RWPE1 (cell line): ENCODE data around the gene KLHL20.
"Not testable (repeated sequence)": the region's sequence is repeated elsewhere in the genome, so short reads cannot be mapped to it uniquely, and the experiment has no call there.

Experiments
- CTCF ChIA-PET: fragments of 350-600 bp; sonication (Branson Sonifier 250); formaldehyde crosslinking; extraction: SDS; loops from one replicate; lab custom pipeline; 2021; lab: Yijun Ruan, JAX
- POLR2A ChIA-PET: fragments of 400-600 bp; formaldehyde crosslinking; extraction: SDS; loops from one replicate; lab custom pipeline; 2020; ENCODE audit warnings: antibody characterized with exemption; ENCODE audit not compliant: low non-redundant PET; lab: Yijun Ruan, JAX
- DNase-seq: peaks from one replicate; pipeline ENCODE4 v3.0.0; 2012; ENCODE audit warnings: low spot score
- H3K27ac ChIP-seq: fragments of 450-650 bp; 2 replicates; pipeline ENCODE4 v1.5.1; 2017
- CTCF ChIP-seq: fragments of 450-650 bp; conservative IDR thresholded peaks from 2 replicates; pipeline ENCODE4 v1.5.1; 2017; ENCODE audit warnings: low read depth, mild to moderate bottlenecking

Gene KLHL20

GRCh38 chr1:173768827-173769226 lies 54.0 kb downstream of the KLHL20 start:
- POLR2A ChIA-PET: no interaction called here

GRCh38 chr1:173770330-173770729 lies 55.5 kb downstream of the KLHL20 start:
- DNase-seq, H3K27ac ChIP-seq, POLR2A ChIA-PET, CTCF ChIA-PET: not testable (repeated sequence)

More at GRCh38 chr1:173768827-173769226, 54.0 kb downstream of the KLHL20 start:
- no peak for DNase-seq
- CTCF ChIA-PET: no interaction called here
- no peak overlapping the region for H3K27ac ChIP-seq
- no peak for TF ChIP-seq CTCF

- POLR2A ChIA-PET: no interaction called here
Measured at GRCh38 chr1:173771560-173771959, 56.8 kb downstream of the KLHL20 start.

GRCh38 chr1:173775578-173776226 lies 60.9 kb downstream of the KLHL20 start:
- DNase-seq: no peak
- H3K27ac ChIP-seq: no peak overlapping the region
- ChIA-PET POLR2A (no interaction called here), CTCF (no interaction called here)
- TF ChIP-seq CTCF: no peak

More at GRCh38 chr1:173771560-173771959, 56.8 kb downstream of the KLHL20 start:
- CTCF ChIA-PET: interaction anchor here (0.6 kb wide), 1 partner anchor 256 kb away, joined by 8 read pairs; no protein-coding TSS in a partner anchor
- no peak overlapping the region for H3K27ac ChIP-seq
- no peak for DNase-seq
- TF ChIP-seq CTCF: no peak

GRCh38 chr1:173779936-173780335 lies 65.2 kb downstream of the KLHL20 start:
- POLR2A ChIA-PET: no interaction called here
- H3K27ac ChIP-seq: no peak overlapping the region
- no peak for DNase-seq
- no peak for TF ChIP-seq CTCF
- CTCF ChIA-PET: interaction anchor here (0.5 kb wide), 1 partner anchor 806 kb away, joined by 5 read pairs; no protein-coding TSS in a partner anchor

GRCh38 chr1:173784997-173785396 lies 70.2 kb downstream of the KLHL20 start:
- CTCF ChIA-PET: no interaction called here
- H3K27ac ChIP-seq: no peak overlapping the region
- no peak for DNase-seq
- TF ChIP-seq CTCF: no peak
- POLR2A ChIA-PET: no interaction called here

- CTCF ChIA-PET: interaction anchor here (0.7 kb wide), 1 partner anchor 13 kb away, joined by 5 read pairs; no protein-coding TSS in a partner anchor
- DNase-seq: no peak
- TF ChIP-seq CTCF: no peak
- POLR2A ChIA-PET: interaction anchor here (0.7 kb wide), 1 partner anchor 29 kb away, joined by 9 read pairs; no protein-coding TSS in a partner anchor
- H3K27ac ChIP-seq: no peak overlapping the region
Measured at GRCh38 chr1:173789841-173790240, 75.1 kb downstream of the KLHL20 start.
